PC-3 (cell line): Measurements from ENCODE around the gene AJM1. TPM values are rescaled to one million over a fixed set of nuclear protein-coding genes. Genes with fewer than 3 reads are reported as not detected.
A peak's percentile ranks its signal among the peaks of the same experiment; 100 is the strongest.

Experiments used
- ATAC-seq: fragments of 200-7000 bp; cut with Tn5 transposase; 2 replicates; pipeline ENCODE4 v1.9.1; 2020; ENCODE audit warnings: mild to moderate bottlenecking, moderate library complexity
- BruUV-seq: library from RNA; stranded (reverse); fragments of 400-500 nt; replicated peaks from 2 replicates; lab custom pipeline; 2021; lab: Mats Ljungman, UMichigan
- CTCF ChIA-PET: fragments of 300-600 bp; sonication (Branson Sonifier 250); formaldehyde crosslinking; loops from one replicate; lab custom pipeline; 2022; ENCODE audit warnings: antibody characterized with exemption; lab: Charles Lee
- POLR2A ChIA-PET: fragments of 300-600 bp; sonication (Branson Sonifier 250); formaldehyde crosslinking; loops from one replicate; lab custom pipeline; 2022; ENCODE audit warnings: antibody characterized with exemption; ENCODE audit not compliant: unreplicated experiment; lab: Charles Lee
- DNase-seq: peaks from one replicate; pipeline ENCODE4 v3.0.0-alpha.2; 2015
- H2AFZ ChIP-seq: fragments of 300-600 bp; sonication (generic); 2 replicates; pipeline ENCODE4 v1.6.0; 2016; ENCODE audit warnings: antibody characterized with exemption, low read length
- H3F3A ChIP-seq: fragments of 300-600 bp; sonication (generic); one replicate; pipeline ENCODE4 v1.6.0; 2017; ENCODE audit warnings: antibody characterized with exemption, low read length, control low read depth, mild to moderate bottlenecking; ENCODE audit not compliant: unreplicated experiment
- H3K27ac ChIP-seq: fragments of 300-600 bp; sonication (generic); 2 replicates; pipeline ENCODE4 v1.5.1; 2016; ENCODE audit warnings: mild to moderate bottlenecking, low read length
- H3K27me3 ChIP-seq: fragments of 300-600 bp; sonication (generic); 2 replicates; pipeline ENCODE4 v1.6.1; 2016; ENCODE audit warnings: low read length, mixed read lengths
- H3K36me3 ChIP-seq: fragments of 300-600 bp; sonication (generic); 2 replicates; pipeline ENCODE4 v1.6.1; 2016; ENCODE audit warnings: low read depth, mixed run types, low read length, mixed read lengths
- H3K4me1 ChIP-seq: fragments of 300-600 bp; sonication (generic); 2 replicates; pipeline ENCODE4 v1.5.1; 2016; ENCODE audit warnings: low read length; ENCODE audit not compliant: insufficient read depth
- H3K4me2 ChIP-seq: fragments of 300-600 bp; sonication (generic); 2 replicates; pipeline ENCODE4 v1.6.0; 2016; ENCODE audit warnings: low read length
- H3K4me3 ChIP-seq: fragments of 300-600 bp; sonication (generic); 2 replicates; pipeline ENCODE4 v1.5.1; 2016; ENCODE audit warnings: mild to moderate bottlenecking, low read length, mixed read lengths
- H3K79me2 ChIP-seq: fragments of 300-600 bp; sonication (generic); 2 replicates; pipeline ENCODE4 v1.6.1; 2017; ENCODE audit warnings: low read length, mixed read lengths
- H3K9ac ChIP-seq: fragments of 300-600 bp; sonication (generic); 2 replicates; pipeline ENCODE4 v1.6.0; 2016; ENCODE audit warnings: mild to moderate bottlenecking, low read length
- H3K9me2 ChIP-seq: fragments of 300-600 bp; sonication (generic); replicated peaks from 2 replicates; pipeline ENCODE4 v1.6.1; 2016; ENCODE audit warnings: mixed run types, low read length, mixed read lengths
- H3K9me3 ChIP-seq: fragments of 300-600 bp; sonication (generic); 2 replicates; pipeline ENCODE4 v1.6.1; 2016; ENCODE audit warnings: low read length, mixed read lengths
- H4K20me1 ChIP-seq: fragments of 300-600 bp; sonication (generic); 2 replicates; pipeline ENCODE4 v1.6.1; 2016; ENCODE audit warnings: low read length, mixed read lengths
- EZH2 ChIP-seq: fragments of 300-600 bp; sonication (generic); IDR thresholded peaks from one replicate; pipeline ENCODE4 v1.6.1; 2017; ENCODE audit warnings: antibody characterized with exemption, mild to moderate bottlenecking, low read length; ENCODE audit not compliant: unreplicated experiment
- EZH2phosphoT487 ChIP-seq: fragments of 300-600 bp; sonication (generic); IDR thresholded peaks from 2 replicates; pipeline ENCODE4 v1.6.1; 2018; ENCODE audit warnings: mild to moderate bottlenecking, antibody characterized with exemption, low read length, borderline replicate concordance
- intact Hi-C: fragments of 100-400 bp; cut with micrococcal nuclease; formaldehyde crosslinking; loops from 2 replicates; pipeline ENCODE4 v1.9.0; 2023
- total RNA-seq: library from RNA; depleted of rRNA; stranded (reverse); fragments of >200 nt; gene quantifications from 2 replicates; pipeline ENCODE4 v1.2.3, GENCODE V29; 2014
- TF ChIP-seq, protein P1 (sequence below): fragments of 300-600 bp; sonication (generic); conservative IDR thresholded peaks from 2 replicates; pipeline ENCODE4 v1.5.1; 2017; ENCODE audit warnings: antibody characterized with exemption, low read depth, mild to moderate bottlenecking, low read length

Gene AJM1
- total RNA-seq, 1 experiment from 2014 or later: 1.4 TPM

- BruUV-seq: TSS peak; percentile 57
- intact Hi-C loops: no loop called here
- TF ChIP-seq EZH2 (no peak), EZH2phosphoT487 (no peak)
- POLR2A ChIA-PET: no interaction called here
- no peak overlapping the region for H2AFZ ChIP-seq
- no peaks in the 10 kb centered on the region for H3K27me3 ChIP-seq
- no peaks in the 10 kb centered on the region for H3K9me2 ChIP-seq
- ATAC-seq (no peak), DNase-seq (no peak)
- peak overlapping the region; percentile 86 for H3K9ac ChIP-seq
- H3K9me3 ChIP-seq: no peaks in the 10 kb centered on the region
- H3K4me3 ChIP-seq: peak overlapping the region; percentile 72
- H3K79me2 ChIP-seq: peaks cover 69% of the 10 kb centered on the region
- H3F3A ChIP-seq: no peaks in the 10 kb centered on the region
- CTCF ChIA-PET: no interaction called here
- H3K36me3 ChIP-seq: peaks cover 8% of the 10 kb centered on the region; the same call in 1 of the 2 replicates
- peak overlapping the region; percentile 93 for H3K4me2 ChIP-seq
- no peak overlapping the region for H3K27ac ChIP-seq
- peaks cover 7% of the 10 kb centered on the region; the same call in 1 of the 2 replicates for H4K20me1 ChIP-seq
- H3K4me1 ChIP-seq: peaks cover 17% of the 10 kb centered on the region
These were observed 33.5 kb upstream of the AJM1 start for GRCh38 chr9:136808806-136809158.

- no TSS peak for BruUV-seq
- H3K27ac ChIP-seq: no peak overlapping the region
- intact Hi-C loops: no loop called here
- TF ChIP-seq EZH2 (no peak), EZH2phosphoT487 (no peak)
- TF ChIP-seq, protein P1, sequence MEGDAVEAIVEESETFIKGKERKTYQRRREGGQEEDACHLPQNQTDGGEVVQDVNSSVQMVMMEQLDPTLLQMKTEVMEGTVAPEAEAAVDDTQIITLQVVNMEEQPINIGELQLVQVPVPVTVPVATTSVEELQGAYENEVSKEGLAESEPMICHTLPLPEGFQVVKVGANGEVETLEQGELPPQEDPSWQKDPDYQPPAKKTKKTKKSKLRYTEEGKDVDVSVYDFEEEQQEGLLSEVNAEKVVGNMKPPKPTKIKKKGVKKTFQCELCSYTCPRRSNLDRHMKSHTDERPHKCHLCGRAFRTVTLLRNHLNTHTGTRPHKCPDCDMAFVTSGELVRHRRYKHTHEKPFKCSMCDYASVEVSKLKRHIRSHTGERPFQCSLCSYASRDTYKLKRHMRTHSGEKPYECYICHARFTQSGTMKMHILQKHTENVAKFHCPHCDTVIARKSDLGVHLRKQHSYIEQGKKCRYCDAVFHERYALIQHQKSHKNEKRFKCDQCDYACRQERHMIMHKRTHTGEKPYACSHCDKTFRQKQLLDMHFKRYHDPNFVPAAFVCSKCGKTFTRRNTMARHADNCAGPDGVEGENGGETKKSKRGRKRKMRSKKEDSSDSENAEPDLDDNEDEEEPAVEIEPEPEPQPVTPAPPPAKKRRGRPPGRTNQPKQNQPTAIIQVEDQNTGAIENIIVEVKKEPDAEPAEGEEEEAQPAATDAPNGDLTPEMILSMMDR: no peak
- H3K9ac ChIP-seq: no peak overlapping the region
- ATAC-seq (no peak), DNase-seq (no peak)
- peaks cover 6% of the 10 kb centered on the region; the same call in 1 of the 2 replicates for H3K36me3 ChIP-seq
- peaks cover 4% of the 10 kb centered on the region for H3K4me1 ChIP-seq
- H3K4me2 ChIP-seq: no peak overlapping the region
- ChIA-PET POLR2A (no interaction called here), CTCF (no interaction called here)
- H3K4me3 ChIP-seq: no peak overlapping the region
- H3K9me2 ChIP-seq: no peaks in the 10 kb centered on the region
- no peaks in the 10 kb centered on the region for H3F3A ChIP-seq
- no peak overlapping the region for H2AFZ ChIP-seq
- no peaks in the 10 kb centered on the region for H3K27me3 ChIP-seq
- peaks cover 4% of the 10 kb centered on the region; the same call in 1 of the 2 replicates for H4K20me1 ChIP-seq
- H3K9me3 ChIP-seq: no peaks in the 10 kb centered on the region
- H3K79me2 ChIP-seq: peaks cover 58% of the 10 kb centered on the region
These were observed 27.4 kb upstream of the AJM1 start for GRCh38 chr9:136814725-136815421.

GRCh38 chr9:136815422-136815782 is 26.9 kb upstream of the AJM1 start:
- BruUV-seq: no TSS peak
- H3K4me3 ChIP-seq: no peak overlapping the region
- ATAC-seq (no peak), DNase-seq (no peak)
- H3K9ac ChIP-seq: no peak overlapping the region
- H2AFZ ChIP-seq: no peak overlapping the region
- H3K79me2 ChIP-seq: peaks cover 52% of the 10 kb centered on the region
- POLR2A ChIA-PET: interaction anchor here (0.7 kb wide), 1 partner anchor 86 kb away, joined by 4 read pairs; no protein-coding TSS in a partner anchor
- H3K36me3 ChIP-seq: peaks cover 3% of the 10 kb centered on the region; the same call in 1 of the 2 replicates
- intact Hi-C loops: no loop called here
- no peaks in the 10 kb centered on the region for H3K9me3 ChIP-seq
- H3K27me3 ChIP-seq: no peaks in the 10 kb centered on the region
- H4K20me1 ChIP-seq: no peaks in the 10 kb centered on the region; the same call in 1 of the 2 replicates
- CTCF ChIA-PET: no interaction called here
- H3K9me2 ChIP-seq: no peaks in the 10 kb centered on the region
- H3K4me1 ChIP-seq: no peaks in the 10 kb centered on the region
- no peak overlapping the region for H3K4me2 ChIP-seq
- no peak overlapping the region for H3K27ac ChIP-seq
- H3F3A ChIP-seq: no peaks in the 10 kb centered on the region
- TF ChIP-seq EZH2: no peak
- TF ChIP-seq, protein P1: no peak
- no peak for TF ChIP-seq EZH2phosphoT487
